Hepatocyte (in vitro differentiated cells): Measurements from ENCODE around the gene FERMT2. TPM values are rescaled to one million over a fixed set of nuclear protein-coding genes. Genes with fewer than 3 reads are reported as not detected.

ENCODE experiments used
- DNase-seq: peaks from one replicate; pipeline ENCODE4 v3.0.0-alpha.2; 2016; ENCODE audit warnings: low spot score
- H2AFZ ChIP-seq: fragments of 200-600 bp; sonication (generic); 2 replicates; pipeline ENCODE4 v1.6.0; 2016; ENCODE audit warnings: antibody characterized with exemption, mild to moderate bottlenecking
- H3K27ac ChIP-seq: fragments of 200-600 bp; sonication (generic); 2 replicates; pipeline ENCODE4 v1.5.1; 2016; ENCODE audit warnings: mild to moderate bottlenecking
- H3K27me3 ChIP-seq: fragments of 200-600 bp; sonication (generic); 2 replicates; pipeline ENCODE4 v1.6.1; 2016
- H3K36me3 ChIP-seq: fragments of 200-600 bp; sonication (generic); replicated peaks from 2 replicates; pipeline ENCODE4 v1.5.1; 2016; ENCODE audit warnings: low read depth; ENCODE audit not compliant: insufficient read depth
- H3K4me1 ChIP-seq: fragments of 200-600 bp; sonication (generic); 2 replicates; pipeline ENCODE4 v1.5.1; 2016; ENCODE audit warnings: mild to moderate bottlenecking, moderate library complexity; ENCODE audit not compliant: insufficient read depth
- H3K4me2 ChIP-seq: fragments of 200-600 bp; sonication (generic); 2 replicates; pipeline ENCODE4 v1.6.0; 2016
- H3K4me3 ChIP-seq: fragments of 200-600 bp; sonication (generic); 2 replicates; pipeline ENCODE4 v1.5.1; 2016; ENCODE audit warnings: mild to moderate bottlenecking
- H3K79me2 ChIP-seq: fragments of 200-600 bp; sonication (generic); 2 replicates; pipeline ENCODE4 v1.6.0; 2017; ENCODE audit warnings: mild to moderate bottlenecking
- H3K9me2 ChIP-seq: fragments of 200-600 bp; sonication (generic); replicated peaks from 2 replicates; pipeline ENCODE4 v1.6.0; 2017; ENCODE audit warnings: mild to moderate bottlenecking; ENCODE audit not compliant: insufficient read depth
- H3K9me3 ChIP-seq: fragments of 200-600 bp; sonication (generic); 2 replicates; pipeline ENCODE4 v1.5.1; 2016; ENCODE audit warnings: low read depth, mild to moderate bottlenecking
- H4K20me1 ChIP-seq: fragments of 200-600 bp; sonication (generic); 2 replicates; pipeline ENCODE4 v1.6.0; 2016; ENCODE audit warnings: mild to moderate bottlenecking; ENCODE audit not compliant: insufficient read depth, poor library complexity, severe bottlenecking
- EZH2 ChIP-seq: fragments of 200-600 bp; sonication (generic); IDR thresholded peaks from 2 replicates; pipeline ENCODE4 v1.6.1; 2016; ENCODE audit warnings: antibody characterized with exemption, mild to moderate bottlenecking, borderline replicate concordance
- EZH2phosphoT487 ChIP-seq: fragments of 200-600 bp; sonication (generic); IDR thresholded peaks from one replicate; pipeline ENCODE4 v1.6.1; 2018; ENCODE audit warnings: antibody characterized with exemption, mild to moderate bottlenecking, low read depth, moderate library complexity; ENCODE audit not compliant: unreplicated experiment, severe bottlenecking
- WGBS: methylation state at CpG from one replicate; pipeline ENCODE4 v1.1.6; 2016; ENCODE audit warnings: low lambda C conversion rate; ENCODE audit errors: missing lambda C conversion rate; 5-methylcytosine and 5-hydroxymethylcytosine counted together
- polyA plus RNA-seq: library from polyadenylated mRNA; unstranded; fragments of >200 nt; fragmentation: Nextera tagmentation; extraction: Ambion mirVana; gene quantifications from 2 replicates; pipeline ENCODE4 v1.2.1, GENCODE V29; 2016
- total RNA-seq: library from RNA; depleted of rRNA; stranded (reverse); fragments of >200 nt; gene quantifications from 2 replicates; pipeline ENCODE4 v1.2.3, GENCODE V29; 2014
- TF ChIP-seq, protein P1 (sequence below): fragments of 200-600 bp; sonication (generic); IDR thresholded peaks from 2 replicates; pipeline ENCODE4 v1.5.1; 2016; ENCODE audit warnings: antibody characterized with exemption, mild to moderate bottlenecking; ENCODE audit not compliant: poor library complexity

The FERMT2 gene
- total and polyA plus RNA-seq, 2 experiments from 2014 or later = 38.6 to 95.4 TPM

DNA sequence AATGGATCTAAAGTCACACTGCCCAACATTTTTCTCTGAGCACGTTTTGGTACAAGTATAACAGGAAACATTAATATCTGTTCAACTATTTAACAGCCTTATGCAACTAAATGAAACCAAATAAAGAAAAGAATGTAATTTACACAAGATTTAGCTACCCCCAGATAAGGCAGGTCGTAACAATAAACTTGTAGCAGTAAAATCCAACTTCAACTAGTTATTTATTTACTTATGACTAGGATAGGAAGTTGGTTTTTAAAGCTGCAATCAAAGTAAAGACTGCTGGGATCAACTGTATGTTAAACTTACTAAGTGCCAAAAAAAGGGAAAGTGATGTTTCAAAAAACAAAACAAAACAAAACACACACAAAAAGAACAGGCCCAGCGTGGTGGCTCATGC lies 30.9 kb downstream of the FERMT2 start:
- Histone ChIP-seq H3K27ac (no peak overlapping the region), H3K27me3 (no peaks in the 10 kb centered on the region), H3K79me2 (peaks cover 64% of the 10 kb centered on the region), H3K9me3 (no peaks in the 10 kb centered on the region), H2AFZ (no peak overlapping the region), H3K4me2 (peak overlapping the region; percentile 10), H3K36me3 (no peaks in the 10 kb centered on the region), H4K20me1 (peaks cover 38% of the 10 kb centered on the region), H3K4me3 (no peak overlapping the region), H3K4me1 (peaks cover 7% of the 10 kb centered on the region), H3K9me2 (no peaks in the 10 kb centered on the region)
- 34% methylated on average over 3 of the region's 3 CpGs for WGBS
- DNase-seq = no peak
- TF ChIP-seq EZH2 (no peak), EZH2phosphoT487 (peak; percentile 100)

DNA sequence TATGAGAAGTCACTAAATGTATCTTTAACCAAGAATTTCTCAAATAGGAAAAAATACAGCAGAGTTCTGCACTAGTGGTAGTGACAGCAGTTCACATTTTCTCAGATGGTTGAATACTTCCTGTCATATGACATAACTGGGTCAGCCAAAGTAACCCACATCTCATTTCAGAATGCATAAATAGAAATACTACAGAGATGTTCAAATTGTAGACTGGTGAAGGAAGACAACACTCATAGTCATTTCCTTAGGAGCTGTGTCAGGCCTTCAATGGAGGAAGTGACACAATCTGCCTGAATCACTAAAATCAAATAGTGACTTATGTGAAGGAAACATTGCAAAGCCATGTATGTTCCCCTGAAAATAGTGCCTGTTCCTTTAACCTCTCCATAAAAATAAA lies 32.4 kb downstream of the FERMT2 start:
- peaks cover 34% of the 10 kb centered on the region for H4K20me1 ChIP-seq
- no peak overlapping the region for H2AFZ ChIP-seq
- H3K27ac ChIP-seq = no peak overlapping the region
- no peaks in the 10 kb centered on the region for H3K36me3 ChIP-seq
- no peaks in the 10 kb centered on the region for H3K9me3 ChIP-seq
- DNase-seq = no peak
- H3K4me1 ChIP-seq = peaks cover 7% of the 10 kb centered on the region
- H3K4me2 ChIP-seq = no peak overlapping the region
- H3K9me2 ChIP-seq = no peaks in the 10 kb centered on the region
- TF ChIP-seq EZH2 (no peak), EZH2phosphoT487 (no peak)
- TF ChIP-seq, protein P1, sequence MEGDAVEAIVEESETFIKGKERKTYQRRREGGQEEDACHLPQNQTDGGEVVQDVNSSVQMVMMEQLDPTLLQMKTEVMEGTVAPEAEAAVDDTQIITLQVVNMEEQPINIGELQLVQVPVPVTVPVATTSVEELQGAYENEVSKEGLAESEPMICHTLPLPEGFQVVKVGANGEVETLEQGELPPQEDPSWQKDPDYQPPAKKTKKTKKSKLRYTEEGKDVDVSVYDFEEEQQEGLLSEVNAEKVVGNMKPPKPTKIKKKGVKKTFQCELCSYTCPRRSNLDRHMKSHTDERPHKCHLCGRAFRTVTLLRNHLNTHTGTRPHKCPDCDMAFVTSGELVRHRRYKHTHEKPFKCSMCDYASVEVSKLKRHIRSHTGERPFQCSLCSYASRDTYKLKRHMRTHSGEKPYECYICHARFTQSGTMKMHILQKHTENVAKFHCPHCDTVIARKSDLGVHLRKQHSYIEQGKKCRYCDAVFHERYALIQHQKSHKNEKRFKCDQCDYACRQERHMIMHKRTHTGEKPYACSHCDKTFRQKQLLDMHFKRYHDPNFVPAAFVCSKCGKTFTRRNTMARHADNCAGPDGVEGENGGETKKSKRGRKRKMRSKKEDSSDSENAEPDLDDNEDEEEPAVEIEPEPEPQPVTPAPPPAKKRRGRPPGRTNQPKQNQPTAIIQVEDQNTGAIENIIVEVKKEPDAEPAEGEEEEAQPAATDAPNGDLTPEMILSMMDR = no peak
- no peaks in the 10 kb centered on the region for H3K27me3 ChIP-seq
- peaks cover 64% of the 10 kb centered on the region for H3K79me2 ChIP-seq
- no peak overlapping the region for H3K4me3 ChIP-seq

DNA sequence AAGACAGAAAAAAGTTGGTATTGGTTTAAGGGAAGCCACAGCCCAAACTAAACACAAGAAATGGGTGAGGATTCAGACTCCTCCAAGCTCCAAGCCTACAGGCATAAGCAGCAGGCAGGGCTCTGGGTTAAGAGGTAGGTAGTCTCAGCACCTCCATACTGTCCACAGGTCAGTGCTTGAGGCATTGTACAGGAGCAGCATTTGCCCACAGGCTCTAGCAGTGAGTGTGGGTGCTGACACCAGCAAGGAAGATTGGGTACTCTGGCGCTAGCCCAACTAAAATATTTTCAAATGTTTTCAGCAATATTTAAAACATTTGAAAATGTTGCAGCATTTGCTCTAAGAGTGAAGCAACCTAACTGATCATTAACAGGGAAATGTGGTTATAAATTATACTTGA lies 33.1 kb downstream of the FERMT2 start:
- no peak overlapping the region for H3K27ac ChIP-seq
- H3K36me3 ChIP-seq = no peaks in the 10 kb centered on the region
- peaks cover 7% of the 10 kb centered on the region for H3K4me1 ChIP-seq
- no peak overlapping the region for H3K4me3 ChIP-seq
- WGBS = 91% methylated on average over 1 of the region's 1 CpG
- no peaks in the 10 kb centered on the region for H3K27me3 ChIP-seq
- H3K79me2 ChIP-seq = peaks cover 64% of the 10 kb centered on the region
- H4K20me1 ChIP-seq = peaks cover 33% of the 10 kb centered on the region
- no peaks in the 10 kb centered on the region for H3K9me2 ChIP-seq
- TF ChIP-seq EZH2phosphoT487 (no peak), EZH2 (no peak)
- TF ChIP-seq, protein P1 = no peak
- no peak for DNase-seq
- no peak overlapping the region for H3K4me2 ChIP-seq
- no peak overlapping the region for H2AFZ ChIP-seq
- no peaks in the 10 kb centered on the region for H3K9me3 ChIP-seq

DNA sequence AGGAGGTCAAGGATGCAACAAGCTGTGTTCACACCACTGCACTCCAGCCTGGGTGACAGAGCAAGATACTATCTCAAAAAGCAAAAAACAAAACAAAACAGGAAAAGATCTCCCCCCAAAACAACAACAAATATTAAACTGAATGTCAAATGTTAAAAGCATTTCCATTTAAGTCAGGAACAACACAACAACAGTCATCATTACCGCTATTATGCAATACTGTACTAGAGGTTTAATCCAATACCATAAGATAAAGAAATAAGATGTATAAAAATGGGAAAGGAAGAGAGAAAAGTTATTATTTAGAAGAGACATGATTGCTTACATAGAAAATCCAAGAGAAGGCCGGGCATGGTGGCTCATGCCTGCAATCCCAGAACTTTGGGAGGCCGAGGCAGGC lies 36.6 kb downstream of the FERMT2 start:
- DNase-seq = no peak
- Histone ChIP-seq H2AFZ (no peak overlapping the region), H3K9me3 (no peaks in the 10 kb centered on the region), H3K27ac (no peak overlapping the region), H3K9me2 (no peaks in the 10 kb centered on the region), H4K20me1 (peaks cover 14% of the 10 kb centered on the region), H3K4me2 (no peak overlapping the region), H3K4me1 (peaks cover under 1% of the 10 kb centered on the region), H3K79me2 (peaks cover 61% of the 10 kb centered on the region), H3K36me3 (no peaks in the 10 kb centered on the region), H3K4me3 (no peak overlapping the region), H3K27me3 (no peaks in the 10 kb centered on the region)
- no peak for TF ChIP-seq EZH2
- TF ChIP-seq EZH2phosphoT487 = no peak
- TF ChIP-seq, protein P1 = no peak
- 98% methylated on average over 3 of the region's 3 CpGs for WGBS
